Fibroblast of skin of left biceps (primary cell): ENCODE measurements around the gene FAM13A.

ENCODE experiments used
- DNase-seq, 2 experiments: peaks; one replicate each; pipeline ENCODE4 v3.0.0-alpha.2; 2013; ENCODE audit warnings: low read depth in 2 of 2

FAM13A gene

DNA sequence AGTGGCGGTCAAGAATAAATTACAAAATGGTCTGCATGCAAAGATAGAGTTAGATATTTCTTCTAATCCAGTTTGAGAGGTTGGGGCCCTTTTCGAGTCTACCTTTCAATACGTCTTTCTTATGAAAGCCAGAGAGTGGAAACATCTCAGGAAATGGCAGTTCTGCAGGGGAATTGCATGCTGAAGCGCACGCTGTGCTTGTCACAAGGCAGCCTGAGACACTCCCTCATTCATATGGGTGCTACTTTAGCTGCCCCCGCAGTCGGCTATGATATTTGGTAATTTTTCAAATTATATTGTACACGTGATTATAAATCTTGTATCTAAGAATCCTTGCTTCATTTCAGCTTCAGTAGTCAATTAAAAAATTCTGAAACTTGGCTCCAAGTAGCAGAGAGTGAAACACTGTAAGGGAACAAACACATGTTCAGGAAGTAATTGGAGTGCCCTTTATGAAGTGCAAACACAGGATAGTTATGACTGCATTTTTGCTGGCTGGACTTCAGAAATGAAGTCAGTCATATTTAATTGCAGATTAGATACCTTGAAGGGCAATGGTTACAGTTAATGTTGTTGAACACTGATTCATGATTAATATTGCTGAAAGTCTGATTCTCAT lies 213.8 kb downstream of the FAM13A start:
- DNase-seq = no peak

DNA sequence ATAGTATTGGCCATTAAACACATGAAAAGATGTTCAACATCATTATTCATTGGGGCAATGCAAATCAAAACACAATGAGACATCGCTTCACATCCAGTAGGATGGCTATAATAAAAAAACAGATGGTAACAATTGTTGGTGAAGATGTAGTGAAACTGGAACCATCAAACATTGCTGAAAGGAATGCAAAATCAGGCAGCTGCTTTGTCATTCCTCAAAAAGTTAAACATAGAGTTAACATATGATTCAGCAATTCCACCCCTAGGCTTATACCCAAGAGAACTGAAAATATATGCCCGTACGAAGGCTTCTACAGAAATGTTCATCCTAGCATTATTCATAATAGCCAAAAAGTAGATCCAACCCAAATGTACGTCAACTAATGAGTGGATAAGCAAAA lies 215.3 kb downstream of the FAM13A start:
- peak; percentile 59 to 61 for DNase-seq

DNA sequence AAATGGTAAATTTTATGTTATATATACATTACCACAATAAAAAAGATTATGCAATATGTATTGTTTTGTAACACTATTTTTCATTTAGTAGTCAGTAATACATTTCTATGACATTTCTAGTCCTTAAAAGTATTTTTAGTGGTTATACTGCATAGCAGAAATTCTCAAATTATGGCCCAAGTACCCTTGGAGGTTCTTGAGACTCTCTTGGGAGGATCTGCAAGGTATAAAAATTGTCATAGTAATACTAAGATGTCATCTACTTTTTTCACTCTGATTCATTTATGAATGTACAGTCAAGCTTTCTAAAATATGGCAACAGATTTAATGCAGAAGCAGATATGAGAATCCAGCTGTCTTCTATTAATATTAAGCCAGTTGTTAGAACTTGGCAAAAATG lies 220.8 kb downstream of the FAM13A start:
- peak in 1 of 2 experiments; percentile 29 for DNase-seq

DNA sequence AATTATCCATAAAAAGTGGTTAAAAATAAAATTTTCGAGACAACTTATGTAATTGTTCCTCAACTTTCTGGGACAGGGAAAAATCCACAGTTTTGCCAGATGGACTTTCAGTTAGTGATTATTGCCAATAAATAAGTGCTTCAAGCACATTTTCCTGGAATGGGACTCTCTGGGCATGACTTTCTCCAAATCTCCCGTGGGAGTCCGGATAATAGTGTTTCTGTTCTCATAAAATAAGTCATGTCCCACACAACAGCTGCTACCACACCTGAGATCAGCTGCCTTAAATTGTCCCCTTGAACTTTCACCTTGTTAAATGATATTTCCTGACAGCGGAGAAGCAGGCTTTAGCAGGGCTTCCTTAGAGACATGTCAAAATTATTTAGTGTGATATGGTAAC lies 226.0 kb downstream of the FAM13A start:
- no peak for DNase-seq

DNA sequence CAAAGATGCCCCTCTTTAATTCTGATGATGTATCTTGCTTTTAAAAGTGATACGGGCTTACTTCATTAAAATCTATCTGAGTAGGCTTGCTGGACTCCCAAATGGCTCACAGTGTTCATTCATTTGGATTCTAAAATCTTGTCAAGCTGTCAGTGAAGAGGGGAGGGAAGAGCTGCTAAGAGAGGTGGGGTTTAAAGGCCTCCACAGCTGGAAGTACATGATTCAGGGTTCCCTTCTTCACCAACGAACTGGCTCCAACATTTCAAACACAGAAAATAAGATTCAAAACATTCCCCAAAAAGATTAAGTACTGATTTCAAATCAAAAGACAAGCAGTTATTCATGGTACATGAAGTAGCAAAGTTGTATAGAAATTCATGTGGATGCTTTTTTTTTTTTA lies 226.4 kb downstream of the FAM13A start:
- no peak for DNase-seq

DNA sequence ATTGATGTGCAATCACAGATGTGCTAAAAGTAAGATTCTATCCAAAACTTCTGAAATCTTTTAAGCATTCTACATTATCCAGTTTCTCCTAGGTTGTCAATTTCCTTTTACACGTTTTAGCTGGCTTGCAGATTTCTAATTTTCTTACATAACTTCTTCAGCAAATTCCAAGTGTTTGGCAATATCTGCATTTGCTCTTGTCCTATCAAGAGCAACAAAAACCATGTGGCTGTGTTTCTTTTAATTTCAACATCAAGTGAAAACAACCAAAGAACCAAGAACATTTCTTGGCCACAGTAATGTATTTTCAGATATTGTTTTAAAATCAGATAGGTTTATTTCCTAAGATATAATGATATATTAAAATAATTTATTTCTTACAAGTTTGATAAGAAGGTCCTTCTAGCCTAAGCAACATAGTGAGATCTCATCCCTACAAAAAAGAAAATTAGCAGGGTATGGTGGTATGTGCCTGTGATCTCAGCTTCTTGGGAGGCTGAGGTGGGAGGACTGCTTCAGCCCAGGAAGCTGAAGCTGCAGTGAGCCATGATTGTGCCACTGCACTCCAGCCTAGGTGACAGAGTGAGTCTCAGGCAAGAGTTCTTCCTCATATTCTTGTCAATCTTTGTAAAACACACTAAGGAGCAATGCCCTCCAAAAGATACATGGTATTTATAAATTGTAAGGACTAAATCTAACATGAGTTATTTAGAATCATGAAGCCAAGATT lies 228.0 kb downstream of the FAM13A start:
- no peak for DNase-seq

DNA sequence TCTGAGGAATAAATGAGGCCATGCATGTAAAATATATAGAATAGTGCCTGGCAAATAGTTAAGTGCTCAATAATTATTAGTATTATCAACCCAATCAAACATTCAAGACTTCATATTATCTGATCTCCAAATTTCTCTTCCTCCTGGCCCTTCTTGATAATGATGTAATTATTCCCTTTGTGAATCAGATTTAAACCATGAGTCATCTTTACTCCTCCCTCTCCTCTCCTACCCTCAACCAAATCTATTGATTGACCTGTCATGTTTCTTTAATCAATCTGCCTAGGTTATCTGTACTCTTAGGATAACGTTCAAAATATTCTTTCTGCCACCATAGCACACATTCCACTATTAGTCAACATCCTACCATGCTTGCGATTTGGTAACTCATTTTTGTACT lies 229.5 kb downstream of the FAM13A start:
- no peak for DNase-seq

DNA sequence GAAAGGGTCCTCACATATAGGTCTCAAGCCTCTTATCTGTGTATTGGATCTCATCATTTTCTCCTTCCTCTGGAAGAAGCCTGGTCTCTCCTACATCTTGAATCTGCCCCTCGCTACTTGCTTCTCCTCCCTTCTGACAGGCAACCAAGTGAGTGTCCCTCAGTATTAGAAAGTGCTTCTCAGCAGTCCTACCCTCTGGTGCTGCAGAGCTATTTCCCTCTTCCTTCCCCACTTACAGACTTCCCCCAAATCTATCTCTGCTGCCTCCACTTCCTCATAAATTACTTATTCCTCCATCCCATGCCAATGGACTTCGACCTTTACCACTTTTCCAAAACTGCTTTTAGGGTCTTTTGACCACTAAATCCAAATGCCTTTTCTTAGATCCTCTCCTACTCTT lies 230.2 kb downstream of the FAM13A start:
- no peak for DNase-seq

DNA sequence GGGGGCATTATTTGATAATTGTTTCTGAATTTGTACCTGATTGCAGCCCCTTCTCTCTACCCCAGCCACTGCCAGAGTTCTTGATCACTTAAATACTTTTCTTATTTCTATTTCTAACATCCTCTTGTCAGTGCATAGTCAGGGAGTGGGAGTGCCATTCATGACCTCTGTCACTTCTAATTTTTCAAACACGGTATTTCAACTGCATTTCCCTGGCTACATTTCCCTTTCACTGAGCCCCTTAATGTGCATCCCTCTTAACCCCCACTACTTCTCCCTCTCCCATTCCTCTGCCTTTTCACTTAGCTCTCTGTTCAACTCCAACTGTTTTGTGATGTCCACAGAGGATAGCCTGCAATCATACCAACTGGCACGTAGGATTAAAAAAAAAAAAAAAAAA lies 231.1 kb downstream of the FAM13A start:
- no peak for DNase-seq

DNA sequence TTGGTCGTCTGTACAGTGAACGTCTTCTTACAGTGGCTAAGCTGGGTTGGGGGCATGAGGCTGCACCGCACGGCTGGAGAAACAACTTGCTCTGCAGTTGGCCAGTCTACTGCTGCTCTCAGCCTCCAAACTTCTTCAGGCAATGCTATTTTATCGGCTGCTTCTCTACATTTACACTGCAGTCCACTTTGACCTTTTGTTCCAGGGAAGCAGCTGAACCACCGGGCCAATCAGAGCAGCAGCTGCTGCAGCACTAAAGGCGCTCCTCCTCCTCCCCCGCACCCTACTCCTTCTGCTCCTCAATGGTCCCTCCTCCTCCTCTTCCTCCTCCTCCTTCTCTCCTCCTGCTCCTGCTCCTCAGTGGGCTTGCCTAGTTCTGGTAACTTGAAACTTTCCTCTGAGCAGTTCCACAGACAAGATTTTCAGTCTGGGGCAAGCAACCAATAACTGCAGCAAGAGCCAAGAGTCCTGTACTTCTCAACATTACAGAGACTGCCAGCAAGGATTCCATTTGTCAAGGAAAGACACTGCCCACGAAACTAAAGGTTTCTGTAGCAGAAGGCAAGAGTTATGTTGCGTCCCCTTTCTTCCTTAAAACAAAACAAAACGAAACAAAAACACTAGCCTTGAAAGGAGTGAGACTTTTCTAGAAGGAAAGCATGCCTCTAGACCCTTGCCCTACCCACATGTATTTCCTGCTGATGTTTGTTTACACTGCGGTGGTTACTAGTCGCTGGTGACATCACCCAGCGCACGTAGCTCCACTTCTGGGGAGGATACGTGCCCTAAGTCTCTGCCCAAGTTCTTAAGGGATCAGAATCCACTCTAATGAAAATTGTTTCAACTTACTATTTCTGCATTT lies 233.7 kb downstream of the FAM13A start:
- DNase-seq = peak; percentile 85

DNA sequence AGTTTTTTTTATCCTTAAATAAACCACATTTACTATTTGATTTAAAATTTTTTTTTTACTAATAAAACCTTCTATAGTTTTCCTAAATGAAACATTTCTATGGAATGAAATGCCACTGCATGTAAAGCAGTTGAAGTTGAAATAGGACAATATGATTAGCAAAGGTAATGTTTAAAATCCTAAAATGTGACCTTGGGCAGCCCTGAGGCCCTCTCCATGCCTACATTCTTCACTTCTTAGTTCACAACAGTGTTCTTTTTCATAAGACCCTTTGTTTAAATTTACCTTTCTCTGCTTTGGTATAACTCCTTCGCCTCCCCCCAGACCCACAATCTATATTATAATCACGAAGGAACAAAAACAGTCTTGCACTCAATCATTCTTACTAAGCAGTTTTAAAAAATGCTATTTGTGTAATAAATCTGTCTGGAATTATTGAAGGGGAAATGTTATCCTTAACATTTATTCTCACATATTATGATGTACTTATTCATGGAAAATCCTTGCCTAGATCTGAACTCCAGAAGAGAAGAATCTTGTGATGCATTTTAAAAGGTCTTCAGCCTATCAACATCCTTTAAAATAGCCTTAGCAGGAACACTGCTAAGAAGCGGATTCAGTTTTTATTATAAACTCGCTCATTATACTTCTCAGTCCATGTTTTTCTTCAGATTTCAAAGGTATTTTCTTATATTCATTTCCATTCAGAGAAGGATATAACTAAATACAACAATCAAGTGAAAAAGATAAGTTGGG lies 234.8 kb downstream of the FAM13A start:
- no peak for DNase-seq

DNA sequence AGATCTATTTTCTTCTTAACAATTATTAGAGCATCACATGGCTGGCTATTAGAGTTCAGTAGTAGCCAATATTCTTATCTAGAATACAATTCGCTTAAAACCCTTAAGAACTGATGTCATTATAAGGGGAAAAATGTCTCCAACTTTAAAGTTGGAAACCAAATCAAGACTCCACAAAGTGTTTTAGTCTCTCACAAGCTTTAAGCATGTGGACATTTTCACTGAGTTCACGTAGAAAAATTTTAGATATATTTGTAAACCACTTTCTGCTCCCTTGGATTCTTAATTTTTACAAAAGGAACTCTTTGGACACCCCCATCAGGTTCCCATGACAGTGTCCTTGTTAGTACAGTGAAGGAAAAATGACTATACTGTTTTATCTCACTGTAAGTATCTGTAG lies 235.5 kb downstream of the FAM13A start:
- DNase-seq = no peak

DNA sequence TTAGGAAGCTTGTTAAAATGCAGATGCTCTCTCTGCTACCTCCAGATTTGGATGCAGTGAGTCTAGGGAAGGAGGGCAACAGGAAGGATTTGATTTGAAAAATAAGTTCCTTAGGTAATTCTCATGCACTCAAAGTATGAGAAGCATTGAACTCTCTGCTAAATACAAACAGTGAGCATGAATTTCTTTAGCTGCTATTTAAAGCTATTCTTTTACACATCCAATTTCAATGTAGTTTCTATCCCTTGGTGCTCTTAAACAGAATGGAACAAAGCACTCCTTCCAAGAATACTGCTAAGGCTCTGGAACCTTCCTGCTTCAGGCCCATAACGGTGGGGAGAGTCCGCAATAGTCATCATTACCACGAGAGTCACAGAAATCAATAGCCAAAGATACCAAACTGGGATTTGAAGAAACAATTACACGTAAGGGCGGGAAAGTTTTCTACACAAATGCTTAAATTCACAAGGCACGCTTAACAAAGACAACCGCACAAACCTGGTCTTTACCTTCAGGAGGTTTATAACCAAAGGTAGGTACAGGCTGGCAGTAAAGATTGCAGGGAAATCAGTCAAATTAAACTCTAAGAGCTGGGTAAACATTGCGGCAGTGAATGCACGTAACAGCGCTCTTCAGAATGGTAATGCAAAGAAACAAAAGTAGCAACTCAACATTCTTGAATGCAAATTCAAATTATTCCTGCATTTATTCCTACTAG lies 236.1 kb downstream of the FAM13A start:
- DNase-seq = no peak

DNA sequence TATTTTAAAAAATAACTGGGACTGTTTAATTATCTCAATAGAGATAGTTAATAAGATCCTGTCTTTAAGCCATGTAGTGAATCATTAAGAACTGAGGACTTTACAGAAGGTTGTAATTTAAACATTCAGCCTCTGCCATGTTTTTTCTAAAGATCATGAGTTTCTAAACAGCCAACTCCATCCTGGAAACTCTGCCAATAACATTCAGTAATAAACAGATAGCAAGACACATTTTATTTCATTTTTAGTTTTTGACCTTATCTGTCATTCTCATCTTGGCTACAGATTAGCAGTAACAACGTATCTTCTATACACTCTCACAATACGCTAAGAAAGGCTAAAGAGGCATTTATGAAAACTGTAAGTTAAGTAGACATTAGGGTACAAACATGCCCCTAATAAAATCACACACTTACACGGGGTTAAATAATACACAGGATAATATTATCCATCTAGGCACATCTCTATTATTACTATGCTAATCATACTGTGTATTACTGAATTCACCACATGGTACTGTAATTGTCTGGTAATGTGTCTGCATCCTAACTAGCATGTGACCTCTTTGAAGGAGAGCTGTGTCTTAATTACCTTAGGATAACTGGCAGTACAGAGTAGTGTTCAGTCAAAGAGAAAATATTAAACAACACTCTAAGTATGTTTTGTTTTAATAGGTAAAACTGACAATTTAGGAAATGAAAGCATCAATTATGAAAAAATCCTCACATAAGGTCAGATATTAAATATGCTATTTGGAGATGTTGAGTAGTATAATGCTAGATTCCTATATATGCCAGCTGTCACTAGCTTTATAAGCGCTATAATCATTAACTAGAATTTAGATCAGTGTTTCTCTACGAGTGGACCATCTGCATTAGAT lies 236.9 kb downstream of the FAM13A start:
- DNase-seq = no peak

DNA sequence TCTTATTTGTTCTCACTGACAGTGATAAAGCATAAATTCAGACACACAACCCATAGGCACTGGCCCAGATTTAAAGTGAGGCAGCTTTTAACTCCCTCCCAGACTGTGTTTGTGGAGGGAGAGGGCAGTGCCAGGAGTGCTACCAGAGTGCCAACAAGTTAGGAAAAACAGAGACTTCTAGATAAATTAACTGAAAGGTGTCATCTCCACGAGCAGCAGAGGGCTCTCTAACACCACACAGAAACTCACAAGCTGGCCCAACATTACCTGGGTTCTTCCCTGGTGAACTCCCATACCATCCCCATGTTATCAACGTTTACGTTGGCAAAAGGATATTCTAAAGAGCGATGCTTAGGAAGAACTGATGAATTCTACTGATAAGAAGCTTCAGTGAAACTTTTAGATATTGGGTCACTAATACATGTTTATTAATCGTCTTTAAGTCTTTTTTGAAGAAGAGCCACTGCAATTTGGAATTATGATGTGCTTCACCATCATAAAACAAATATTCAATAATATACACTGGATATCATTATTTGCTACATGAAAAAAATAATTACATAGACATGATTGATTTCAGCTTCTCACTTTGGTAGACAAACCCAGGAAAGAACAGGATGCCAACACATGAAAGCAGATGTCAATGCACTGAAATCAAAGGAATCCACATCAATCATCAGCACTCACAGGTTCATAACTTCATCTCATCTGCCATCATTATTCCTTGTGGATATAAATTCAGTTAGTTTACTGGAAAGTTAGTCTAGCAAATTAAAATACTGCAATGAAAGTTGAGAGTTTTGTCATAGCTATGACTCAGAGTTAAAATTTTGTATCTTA lies 238.1 kb downstream of the FAM13A start:
- DNase-seq = no peak

DNA sequence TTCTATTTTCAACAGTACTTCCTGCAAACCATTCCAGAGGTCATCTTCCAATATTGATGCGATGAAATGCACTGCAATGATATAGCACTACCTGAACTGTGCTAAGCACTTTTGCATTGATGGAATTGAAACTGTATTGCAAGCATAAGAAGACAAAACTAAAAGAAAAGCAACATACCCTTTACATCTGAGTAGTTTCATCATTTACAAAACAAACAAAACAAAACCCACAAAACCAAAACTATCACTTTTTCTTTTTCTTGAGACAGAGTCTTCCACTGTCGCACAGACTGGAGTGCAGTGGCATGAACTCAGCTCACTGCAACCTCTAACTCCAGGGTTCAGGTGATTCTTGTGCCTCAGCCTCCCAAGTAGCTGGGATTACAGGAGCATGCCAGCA lies 239.2 kb downstream of the FAM13A start:
- DNase-seq = no peak

DNA sequence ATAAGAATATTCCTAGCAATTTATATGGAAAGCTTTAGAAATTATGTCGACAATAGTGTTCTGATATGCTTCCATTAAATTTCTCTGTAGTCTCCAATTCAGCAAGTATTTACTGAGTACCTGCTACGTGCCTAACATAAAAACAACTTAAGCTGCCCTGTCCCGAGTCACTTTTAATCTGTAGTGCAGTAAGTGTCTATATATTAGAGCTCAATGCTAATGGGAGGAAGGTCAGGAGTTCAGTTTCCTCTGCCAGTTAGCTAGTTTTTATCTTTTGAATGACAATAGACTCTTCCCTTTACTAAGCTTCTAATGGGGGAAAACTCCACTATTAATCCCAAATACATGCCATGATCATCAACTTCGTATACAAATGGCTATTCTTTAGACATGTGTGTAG lies 240.6 kb downstream of the FAM13A start:
- no peak for DNase-seq

DNA sequence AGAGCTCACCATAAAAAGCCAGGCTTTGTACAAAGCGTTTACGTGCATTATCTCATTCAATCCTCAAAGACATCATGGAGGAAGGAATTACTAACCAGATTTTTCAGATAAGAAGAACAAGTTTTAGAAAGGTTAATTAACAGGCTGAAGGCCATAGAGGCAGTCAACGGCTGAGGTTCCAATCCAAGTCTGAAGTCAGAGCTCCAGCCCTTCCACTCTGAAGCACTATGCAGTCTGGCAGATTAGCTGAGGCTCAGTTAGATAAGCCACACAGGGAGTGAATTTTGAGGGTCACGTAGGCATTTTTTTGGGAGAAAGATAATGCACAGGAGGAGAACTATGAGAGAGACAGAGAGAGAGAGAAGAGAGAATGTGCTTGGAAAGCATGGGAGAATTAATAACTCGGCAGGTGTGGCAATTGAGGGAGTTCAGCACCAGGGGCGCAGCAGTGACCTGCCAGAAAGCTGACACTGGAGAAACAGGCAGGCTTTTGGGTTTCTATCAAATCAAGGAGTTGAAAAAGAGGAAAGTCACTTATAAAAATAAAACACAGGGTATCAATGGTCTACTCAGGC lies 242.9 kb downstream of the FAM13A start:
- no peak for DNase-seq

DNA sequence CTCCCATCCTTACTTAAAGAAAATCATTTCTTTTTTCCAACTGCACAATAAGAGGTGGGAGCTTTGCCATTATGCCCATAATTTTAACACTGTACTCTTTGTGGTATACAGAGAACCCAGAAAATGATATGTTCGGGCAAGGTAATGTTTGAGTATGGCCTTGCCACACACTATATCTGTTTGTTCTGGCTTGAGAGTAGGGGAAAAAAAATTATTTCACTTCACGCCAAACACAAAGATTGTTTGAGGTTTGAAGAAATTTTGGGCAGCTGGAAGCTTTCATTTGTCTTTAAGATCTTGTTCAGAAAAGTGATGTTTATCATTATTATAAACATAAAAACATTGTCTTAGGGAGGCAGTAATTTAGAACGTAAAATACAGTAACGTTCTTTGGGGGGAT lies 244.0 kb downstream of the FAM13A start:
- no peak for DNase-seq
